Mucosa of descending colon (tissue), 3 donors: ENCODE data around the gene GAREM2. TPM values are rescaled to one million over a fixed set of nuclear protein-coding genes. Genes with fewer than 3 reads are reported as not detected.

Experiments
- ATAC-seq: fragments of 200-7000 bp; cut with Tn5 transposase; one replicate; pipeline ENCODE4 v1.9.1; 2020; ENCODE audit warnings: mild to moderate bottlenecking, moderate library complexity
- DNase-seq, 3 donors: peaks; one replicate each; pipeline ENCODE4 v3.0.0-alpha.2; 2020
- H3K36me3 ChIP-seq: fragments of 200-600 bp; one replicate; pipeline ENCODE4 v1.8.0; 2021; ENCODE audit warnings: low read depth, mild to moderate bottlenecking
- H3K4me1 ChIP-seq: fragments of 200-600 bp; one replicate; pipeline ENCODE4 v1.8.0; 2021; ENCODE audit warnings: low read depth, mild to moderate bottlenecking
- H3K4me3 ChIP-seq: fragments of 200-600 bp; one replicate; pipeline ENCODE4 v1.8.0; 2021; ENCODE audit warnings: mild to moderate bottlenecking
- H3K9me3 ChIP-seq: fragments of 200-600 bp; one replicate; pipeline ENCODE4 v1.8.0; 2021; ENCODE audit warnings: mild to moderate bottlenecking
- intact Hi-C, 2 donors: fragments of 100-400 bp; cut with DNase I in 1 of 2; cut with micrococcal nuclease in 1 of 2; formaldehyde crosslinking; loops; one replicate each; pipeline versions ENCODE4 v1.11.0 to v1.11.1; 2022; cut with DNase I, micrococcal nuclease
- total RNA-seq, 3 donors: library from RNA; stranded (reverse); fragmentation: NEBNext Ultra II Directional in 2 of 3; extraction: Animal tissue kit (Norgen Biotek cat#: 25700) in 2 of 3; gene quantifications; one replicate each; pipeline versions ENCODE4 v1.2.1 to v1.2.4, GENCODE V29; 2021 to 2023
- TF ChIP-seq, protein P1 (sequence below): fragments of 200-600 bp; IDR thresholded peaks from one replicate; pipeline ENCODE4 v1.8.0; 2022; ENCODE audit warnings: antibody characterized with exemption, mild to moderate bottlenecking
- donor health status: DM: no; HTN: no; CAD: no; lungs with moderate emphysema.
- donor health status: DM: no; HTN: no; CAD: no.
- donor health status: DM: no; HTN: yes; CAD: no.

Gene GAREM2
- total RNA-seq, 3 donors from 2014 or later = 4.0 to 8.8 (median 6.7) TPM

DNA sequence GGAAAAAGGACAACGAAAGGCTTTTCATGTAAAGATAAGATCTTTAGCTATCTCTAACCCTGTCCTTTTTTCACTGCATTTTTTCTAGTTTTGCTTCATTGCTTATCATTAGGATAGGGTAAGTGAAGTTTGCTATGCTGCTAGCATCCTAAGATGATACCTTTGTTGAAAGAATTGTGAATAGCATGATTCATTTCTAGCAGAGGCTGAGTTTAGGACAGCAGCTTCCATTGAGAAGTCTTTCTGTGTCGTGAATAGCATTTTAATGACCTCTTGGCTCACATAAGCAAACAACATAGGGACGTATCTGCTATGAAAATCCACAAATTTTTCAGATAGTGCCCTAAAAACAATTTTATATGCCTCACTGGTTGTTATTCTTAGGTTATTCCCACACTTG is 36.4 kb upstream of the GAREM2 start:
- ATAC-seq (no peak), DNase-seq (no peak)
- Histone ChIP-seq H3K36me3 (no peaks in the 10 kb centered on the region), H3K4me3 (no peak overlapping the region), H3K9me3 (no peaks in the 10 kb centered on the region), H3K4me1 (peaks cover 3% of the 10 kb centered on the region)
- intact Hi-C loops = no loop called here
- TF ChIP-seq, protein P1, sequence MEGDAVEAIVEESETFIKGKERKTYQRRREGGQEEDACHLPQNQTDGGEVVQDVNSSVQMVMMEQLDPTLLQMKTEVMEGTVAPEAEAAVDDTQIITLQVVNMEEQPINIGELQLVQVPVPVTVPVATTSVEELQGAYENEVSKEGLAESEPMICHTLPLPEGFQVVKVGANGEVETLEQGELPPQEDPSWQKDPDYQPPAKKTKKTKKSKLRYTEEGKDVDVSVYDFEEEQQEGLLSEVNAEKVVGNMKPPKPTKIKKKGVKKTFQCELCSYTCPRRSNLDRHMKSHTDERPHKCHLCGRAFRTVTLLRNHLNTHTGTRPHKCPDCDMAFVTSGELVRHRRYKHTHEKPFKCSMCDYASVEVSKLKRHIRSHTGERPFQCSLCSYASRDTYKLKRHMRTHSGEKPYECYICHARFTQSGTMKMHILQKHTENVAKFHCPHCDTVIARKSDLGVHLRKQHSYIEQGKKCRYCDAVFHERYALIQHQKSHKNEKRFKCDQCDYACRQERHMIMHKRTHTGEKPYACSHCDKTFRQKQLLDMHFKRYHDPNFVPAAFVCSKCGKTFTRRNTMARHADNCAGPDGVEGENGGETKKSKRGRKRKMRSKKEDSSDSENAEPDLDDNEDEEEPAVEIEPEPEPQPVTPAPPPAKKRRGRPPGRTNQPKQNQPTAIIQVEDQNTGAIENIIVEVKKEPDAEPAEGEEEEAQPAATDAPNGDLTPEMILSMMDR = no peak

DNA sequence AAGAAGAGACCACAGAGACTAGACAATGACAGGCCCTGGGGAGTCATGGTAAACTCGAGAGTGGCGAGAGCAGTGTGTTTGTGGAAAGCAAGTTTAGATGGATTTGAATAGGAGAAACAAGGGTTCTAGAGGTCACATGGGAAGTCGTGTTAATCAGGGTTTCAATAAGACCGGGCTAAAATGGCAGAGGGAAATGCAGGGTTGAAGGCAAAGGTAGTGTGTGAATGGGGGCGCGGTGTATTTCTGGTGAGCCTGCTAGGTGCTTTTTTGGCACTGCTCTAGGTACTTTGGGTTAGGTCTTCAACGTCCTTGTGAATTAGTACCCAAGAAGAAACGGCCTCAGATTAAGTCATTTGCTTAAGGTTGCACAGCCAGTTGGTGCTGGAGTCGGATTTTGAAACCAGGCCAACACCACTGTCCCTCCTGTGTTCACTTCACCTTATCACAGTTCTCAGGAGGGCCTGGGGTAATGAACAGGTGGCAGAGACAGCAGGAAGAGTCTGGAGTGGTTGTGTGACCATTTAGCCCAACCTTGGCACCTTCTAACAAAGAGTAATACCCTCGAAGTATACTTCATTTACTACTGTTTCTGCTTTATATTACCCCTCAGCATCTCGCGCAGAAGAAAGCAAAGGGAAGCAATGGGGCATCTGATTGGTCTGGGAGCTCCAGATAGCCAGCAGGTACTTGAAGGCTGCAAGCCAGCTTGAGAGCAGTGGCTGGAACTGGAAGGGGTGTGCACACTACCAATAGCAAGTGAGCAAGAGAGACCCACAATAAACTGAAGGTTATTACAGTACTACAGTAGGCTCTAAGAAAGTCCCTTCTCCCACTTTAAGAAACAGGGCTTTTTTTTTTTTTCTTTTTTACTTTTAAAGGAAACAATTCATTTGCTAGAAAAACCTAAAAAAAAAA is 33.4 kb upstream of the GAREM2 start:
- intact Hi-C loops = no loop called here
- H3K36me3 ChIP-seq = no peaks in the 10 kb centered on the region
- H3K4me3 ChIP-seq = no peak overlapping the region
- H3K9me3 ChIP-seq = no peaks in the 10 kb centered on the region
- DNase-seq (peak in 2 of 3 donors; percentile 37 to 45), ATAC-seq (peak; percentile 68)
- peaks cover 3% of the 10 kb centered on the region for H3K4me1 ChIP-seq
- TF ChIP-seq, protein P1 = no peak

GRCh38 chr2:26141145-26141769 is 31.6 kb upstream of the GAREM2 start:
- ATAC-seq (no peak), DNase-seq (no peak)
- H3K4me3 ChIP-seq = no peak overlapping the region
- intact Hi-C loops = no loop called here
- no peaks in the 10 kb centered on the region for H3K36me3 ChIP-seq
- H3K4me1 ChIP-seq = peaks cover 3% of the 10 kb centered on the region
- TF ChIP-seq, protein P1 = no peak
- no peaks in the 10 kb centered on the region for H3K9me3 ChIP-seq

DNA sequence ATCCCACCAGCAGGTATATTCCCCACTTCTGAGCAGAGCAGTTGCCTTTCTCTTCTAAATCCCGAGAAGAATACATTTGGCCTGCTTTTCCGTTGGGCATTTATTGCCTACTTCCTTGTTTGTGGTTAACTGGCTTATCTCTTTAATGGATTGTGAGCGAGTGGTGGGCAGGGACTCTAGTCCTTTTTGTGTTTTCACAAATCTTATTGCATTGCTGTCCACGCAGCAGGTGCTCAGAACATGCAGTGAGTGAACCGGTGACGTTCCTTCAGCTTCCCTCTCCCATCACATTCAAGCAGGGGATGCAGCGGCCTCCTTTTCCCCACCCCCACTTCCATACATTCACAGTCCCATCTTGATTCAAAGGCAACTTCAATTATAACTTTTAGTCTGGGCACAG is 28.9 kb upstream of the GAREM2 start:
- peaks cover 2% of the 10 kb centered on the region for H3K4me1 ChIP-seq
- intact Hi-C loops = loop anchor here in 1 of 2 donors (2.0 kb wide), 1 partner anchor 153 kb away; no protein-coding TSS in a partner anchor
- no peaks in the 10 kb centered on the region for H3K36me3 ChIP-seq
- H3K9me3 ChIP-seq = no peaks in the 10 kb centered on the region
- DNase-seq (peak in 2 of 3 donors; percentile 58 to 69), ATAC-seq (peak; percentile 80)
- TF ChIP-seq, protein P1 = no peak
- no peak overlapping the region for H3K4me3 ChIP-seq

DNA sequence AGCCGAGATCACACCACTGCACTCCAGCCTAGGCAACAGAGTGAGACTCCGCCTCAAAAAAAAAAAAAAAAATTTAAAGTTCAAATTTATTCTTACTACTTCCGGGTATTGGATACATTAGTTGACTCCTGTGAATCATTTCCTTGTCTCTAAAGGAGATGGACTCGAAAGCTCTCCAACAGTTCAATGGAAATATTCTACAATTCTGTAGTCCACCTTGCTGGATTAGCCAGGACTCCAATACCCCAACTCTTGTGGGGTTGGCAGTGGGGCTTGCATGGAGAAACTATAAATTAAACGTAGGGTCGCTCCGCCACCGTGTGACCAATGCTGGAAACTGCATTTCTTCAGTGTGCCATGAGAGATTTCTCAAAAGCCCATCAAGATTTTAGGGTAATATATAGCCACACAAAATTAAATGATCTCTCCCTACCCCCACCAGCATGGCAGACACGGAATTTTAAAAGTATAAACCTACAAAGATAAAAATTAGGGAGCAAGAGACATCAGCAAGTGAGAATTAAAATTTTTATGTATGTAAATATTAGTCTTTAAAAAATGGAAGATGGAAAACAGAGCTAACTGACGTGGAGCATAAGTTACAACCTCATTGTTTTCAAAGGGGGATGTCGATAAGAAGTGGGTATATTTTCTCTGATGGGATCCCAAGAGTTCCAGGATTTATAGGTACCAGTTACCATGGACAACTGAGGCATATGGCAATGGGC is 27.8 kb upstream of the GAREM2 start:
- no peaks in the 10 kb centered on the region for H3K4me1 ChIP-seq
- TF ChIP-seq, protein P1 = no peak
- H3K4me3 ChIP-seq = no peak overlapping the region
- intact Hi-C loops = loop anchor here (2.0 to 5.0 kb wide), 2 partner anchors 153 to 154 kb away; no protein-coding TSS in a partner anchor
- peak in 2 of 3 donors; percentile 65 to 81 for DNase-seq
- H3K9me3 ChIP-seq = no peaks in the 10 kb centered on the region
- no peaks in the 10 kb centered on the region for H3K36me3 ChIP-seq
- ATAC-seq = peak; percentile 74
